ENCODE results near the gene ABL2.
"Not testable (repeated sequence)": the region's sequence is repeated elsewhere in the genome, so short reads cannot be mapped to it uniquely, and the experiment has no call there.

The ABL2 gene

GRCh38 chr1:179217943-179218507 lies 11.5 kb downstream of the ABL2 start:
- no peak for DNase-seq (ENCODE audit: extremely low read depth in 1 of 2, low read depth in 1 of 2)

GRCh38 chr1:179213317-179213716 lies 16.2 kb downstream of the ABL2 start:
- DNase-seq (ENCODE audit: extremely low read depth in 1 of 2, low read depth in 1 of 2) = not testable (repeated sequence)

DNA sequence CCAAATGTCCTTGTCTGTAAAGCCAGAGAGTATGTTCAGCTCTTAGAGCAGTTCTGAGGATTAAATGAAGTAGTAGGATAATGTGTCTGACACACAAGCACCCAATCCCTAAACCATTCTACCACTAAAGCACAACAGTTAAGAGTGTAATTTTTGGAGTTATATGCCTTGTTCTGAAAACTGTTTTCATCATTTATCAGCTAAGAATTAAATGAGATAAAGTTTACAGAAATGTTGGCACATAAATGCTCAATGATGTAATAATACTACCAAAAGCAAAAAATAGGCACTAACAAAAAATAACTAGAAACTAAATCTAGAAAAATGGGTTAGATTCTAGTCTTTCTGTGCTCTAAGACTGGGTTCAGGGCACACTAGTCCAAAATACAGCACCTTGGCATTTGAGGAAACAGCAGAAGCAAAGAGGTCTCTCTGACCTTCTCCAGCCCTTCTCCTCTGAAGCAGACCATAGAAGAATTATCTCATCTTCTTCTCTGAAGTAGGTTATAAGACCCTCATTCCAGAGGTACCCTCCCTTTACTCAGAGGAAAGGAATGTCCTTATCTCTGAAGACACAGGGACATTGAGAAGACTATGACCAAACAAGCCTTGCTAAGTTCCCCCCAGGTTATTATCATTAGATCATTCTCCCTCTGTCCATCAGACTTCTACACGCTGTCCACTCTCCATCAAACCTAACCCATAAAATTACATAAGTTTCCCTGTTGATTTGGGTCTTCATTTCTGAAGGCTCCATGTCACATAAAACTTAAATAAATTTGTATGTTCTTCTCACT lies 20.6 kb downstream of the ABL2 start:
- no peak for DNase-seq (ENCODE audit: extremely low read depth in 1 of 2, low read depth in 1 of 2)

GRCh38 chr1:179206812-179207211 lies 22.7 kb downstream of the ABL2 start:
- DNase-seq (ENCODE audit: extremely low read depth in 1 of 2, low read depth in 1 of 2) = no peak

- no peak for DNase-seq (ENCODE audit: extremely low read depth in 1 of 2, low read depth in 1 of 2)
Observed at GRCh38 chr1:179205284-179205683, 24.2 kb downstream of the ABL2 start.

DNA sequence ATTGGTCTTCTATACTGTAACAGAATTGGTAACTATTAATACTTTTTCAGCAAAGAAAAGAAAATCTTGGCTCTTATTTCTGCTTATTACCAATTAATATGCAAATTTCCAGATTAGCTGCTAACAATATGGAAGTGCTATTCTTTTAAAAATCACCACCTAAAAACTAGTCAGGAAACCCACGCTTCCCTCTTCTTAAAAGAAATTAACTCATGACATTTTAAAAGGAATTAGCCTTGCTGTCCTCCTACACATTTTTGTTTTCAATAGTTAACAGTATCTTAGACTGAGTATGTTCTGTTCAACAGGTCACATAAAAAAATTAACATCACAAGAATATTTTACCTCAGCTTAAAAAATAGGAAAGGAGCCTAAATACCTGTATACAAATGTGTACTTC lies 27.3 kb downstream of the ABL2 start:
- DNase-seq (ENCODE audit: extremely low read depth in 1 of 2, low read depth in 1 of 2) = no peak

GRCh38 chr1:179200586-179200985 lies 28.9 kb downstream of the ABL2 start:
- no peak for DNase-seq (ENCODE audit: extremely low read depth in 1 of 2, low read depth in 1 of 2)

DNA sequence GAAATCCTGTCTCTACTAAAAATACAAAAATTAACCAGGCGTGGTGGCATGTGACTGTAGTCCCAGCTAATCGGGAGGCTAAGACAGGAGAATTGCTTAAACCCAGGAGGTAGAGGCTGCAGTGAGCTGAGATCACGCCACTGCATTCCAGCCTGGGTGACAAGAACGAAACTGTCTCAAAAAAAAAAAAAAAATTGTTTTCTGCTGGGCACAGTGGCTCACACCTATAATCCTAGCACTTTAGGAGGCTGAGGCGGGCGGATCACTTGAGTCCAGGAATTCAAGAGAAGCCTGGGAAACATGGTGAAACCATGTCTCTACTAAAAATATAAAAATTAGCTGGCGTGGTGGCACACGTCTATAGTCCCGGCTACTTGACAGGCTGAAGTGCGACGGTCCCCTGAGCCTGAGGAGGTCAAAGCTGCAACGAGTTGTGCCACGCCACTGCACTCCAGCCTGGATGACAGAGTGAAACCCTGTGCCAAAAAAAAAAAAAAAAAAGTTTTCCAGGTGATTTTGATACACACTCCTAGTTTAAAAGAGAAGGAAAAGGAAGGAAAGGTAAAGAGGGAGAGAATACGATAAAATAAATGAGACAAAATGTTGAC lies 31.7 kb downstream of the ABL2 start:
- DNase-seq (ENCODE audit: extremely low read depth in 1 of 2, low read depth in 1 of 2) = no peak

DNA sequence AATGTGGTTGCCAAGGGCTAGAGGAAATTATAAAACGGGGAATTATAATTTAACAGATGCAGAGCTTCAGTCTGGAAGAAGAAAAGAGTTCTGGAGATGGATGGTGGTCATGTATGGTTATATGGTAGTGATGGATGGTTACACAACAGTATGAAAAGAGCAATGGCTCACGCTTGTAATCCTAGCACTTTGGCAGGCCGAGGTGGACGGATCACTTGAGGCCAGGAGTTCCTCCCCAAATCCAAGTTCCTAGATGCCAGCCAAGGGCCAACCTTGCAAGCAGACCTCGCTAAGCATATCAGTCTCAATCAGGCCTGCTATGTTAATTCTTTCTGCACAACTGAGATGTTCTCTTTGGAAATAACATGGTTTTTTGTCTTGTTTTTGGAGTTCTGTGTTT lies 33.6 kb downstream of the ABL2 start:
- not testable (repeated sequence) for DNase-seq (ENCODE audit: extremely low read depth in 1 of 2, low read depth in 1 of 2)

DNA sequence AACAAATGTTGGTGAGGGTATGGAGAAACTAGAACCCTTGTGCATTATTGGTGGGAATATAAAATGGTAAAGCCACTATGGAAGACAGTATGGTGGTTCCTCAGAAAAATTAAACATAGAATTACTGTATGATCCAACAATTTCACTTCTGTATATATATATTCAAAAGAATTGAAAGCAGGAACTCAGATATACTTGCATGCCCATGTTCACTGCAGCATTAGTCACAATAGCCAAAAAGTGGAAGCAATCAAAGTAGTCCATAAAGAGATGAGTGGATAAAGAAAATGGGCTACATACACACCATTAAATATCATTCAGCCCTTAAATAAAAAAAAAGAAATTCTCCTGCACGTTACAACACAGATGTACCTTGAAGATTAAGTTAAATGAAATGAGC lies 34.1 kb downstream of the ABL2 start:
- no peak for DNase-seq (ENCODE audit: extremely low read depth in 1 of 2, low read depth in 1 of 2)

GRCh38 chr1:179194068-179194537 lies 35.4 kb downstream of the ABL2 start:
- DNase-seq (ENCODE audit: extremely low read depth in 1 of 2, low read depth in 1 of 2) = no peak

GRCh38 chr1:179190861-179191260 lies 38.6 kb downstream of the ABL2 start:
- DNase-seq (ENCODE audit: extremely low read depth in 1 of 2, low read depth in 1 of 2) = no peak

GRCh38 chr1:179187735-179188471 lies 41.6 kb downstream of the ABL2 start:
- no peak for DNase-seq (ENCODE audit: extremely low read depth in 1 of 2, low read depth in 1 of 2)

DNA sequence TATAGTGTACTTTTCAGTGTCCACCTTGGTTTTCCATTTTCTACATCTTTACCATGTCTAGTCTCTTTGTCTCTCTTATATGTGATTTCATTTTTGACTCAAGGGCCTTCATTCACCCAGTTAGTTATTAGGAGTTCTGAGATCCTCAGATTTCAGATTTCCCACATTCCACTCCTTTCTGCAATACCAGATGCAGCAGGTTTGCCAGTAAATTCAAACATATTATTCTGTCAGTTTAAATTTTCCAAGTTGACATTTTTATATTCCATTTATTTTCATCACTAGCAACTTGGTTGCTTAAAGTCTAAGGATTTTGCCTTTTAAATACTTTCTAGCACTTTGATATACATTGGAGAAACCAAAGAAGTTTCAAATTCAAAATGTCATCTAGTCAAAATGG lies 42.4 kb downstream of the ABL2 start:
- DNase-seq (ENCODE audit: extremely low read depth in 1 of 2, low read depth in 1 of 2) = no peak

DNA sequence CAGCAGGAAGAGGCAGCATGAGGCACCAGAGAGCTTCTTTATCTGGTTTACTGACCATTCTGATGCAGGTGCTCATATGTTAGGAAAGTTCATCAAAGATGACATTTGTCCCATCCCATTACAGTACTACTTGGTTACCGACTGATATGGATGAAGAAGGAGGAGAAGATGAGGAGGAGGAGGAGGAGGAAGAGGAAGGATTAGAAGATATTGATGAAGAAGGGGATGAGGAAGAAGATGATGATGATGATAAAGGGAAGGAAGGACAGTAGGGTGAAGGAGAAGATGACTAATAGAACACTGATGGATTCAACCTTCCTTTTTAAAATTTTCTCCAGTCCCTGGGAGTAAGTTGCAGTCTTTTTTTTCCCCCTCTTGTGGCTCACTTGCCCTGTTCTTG lies 45.1 kb downstream of the ABL2 start:
- DNase-seq (ENCODE audit: extremely low read depth in 1 of 2, low read depth in 1 of 2) = no peak

DNA sequence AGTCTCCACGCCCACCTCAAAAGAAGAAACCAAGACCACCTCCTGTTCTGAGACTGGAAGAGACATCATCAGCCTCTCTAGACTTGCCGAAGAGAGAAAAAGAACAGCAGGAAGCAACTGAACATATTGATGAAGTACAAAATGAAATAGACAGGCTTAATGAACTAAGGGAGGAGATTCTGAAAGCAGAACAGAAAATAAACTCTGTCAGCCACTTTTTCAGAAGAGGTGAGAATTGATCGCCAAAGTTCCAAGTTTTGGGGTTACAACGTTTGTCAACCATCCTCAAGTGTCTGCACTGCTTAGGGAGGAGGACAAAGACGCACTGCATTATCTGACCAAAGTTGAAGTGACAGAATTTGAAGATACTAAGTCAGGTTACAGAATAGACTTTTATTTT lies 45.6 kb downstream of the ABL2 start:
- DNase-seq (ENCODE audit: extremely low read depth in 1 of 2, low read depth in 1 of 2) = no peak

- no peak for DNase-seq (ENCODE audit: extremely low read depth in 1 of 2, low read depth in 1 of 2)
Observed at GRCh38 chr1:179178950-179179349, 50.5 kb downstream of the ABL2 start.

- no peak for DNase-seq (ENCODE audit: extremely low read depth in 1 of 2, low read depth in 1 of 2)
Observed at GRCh38 chr1:179178183-179178582, 51.3 kb downstream of the ABL2 start.

GRCh38 chr1:179177615-179178014 lies 51.9 kb downstream of the ABL2 start:
- DNase-seq (ENCODE audit: extremely low read depth in 1 of 2, low read depth in 1 of 2) = no peak

DNA sequence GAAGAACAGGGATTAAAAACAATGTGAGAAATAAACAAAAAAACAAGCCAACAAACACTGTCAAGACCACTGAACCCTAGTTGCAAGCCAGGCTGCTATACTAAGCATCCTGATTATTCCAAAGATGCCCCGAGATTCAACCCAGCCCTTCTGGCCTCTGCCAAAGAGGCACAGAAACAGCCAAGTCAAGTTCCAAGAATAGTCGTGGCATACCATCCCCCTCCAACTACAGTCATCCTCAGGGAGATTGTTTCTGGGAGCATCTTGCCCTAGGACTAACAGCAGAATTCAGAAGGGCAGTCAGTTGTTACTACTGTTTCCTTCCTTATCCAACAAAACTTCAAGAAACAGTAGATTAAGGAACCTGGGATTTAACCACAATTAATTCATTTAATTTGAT lies 52.3 kb downstream of the ABL2 start:
- no peak for DNase-seq (ENCODE audit: extremely low read depth in 1 of 2, low read depth in 1 of 2)

- DNase-seq (ENCODE audit: extremely low read depth in 1 of 2, low read depth in 1 of 2) = no peak
Observed at GRCh38 chr1:179175011-179175841, 54.3 kb downstream of the ABL2 start.

Measured in stimulated activated CD8-positive, alpha-beta memory T cell treated with anti-CD3 and anti-CD28 coated beads, Interleukin-7, amount 100 ng/mL, for 48 hours (primary cell).